ENCODE results near the gene RASSF5.

DNA sequence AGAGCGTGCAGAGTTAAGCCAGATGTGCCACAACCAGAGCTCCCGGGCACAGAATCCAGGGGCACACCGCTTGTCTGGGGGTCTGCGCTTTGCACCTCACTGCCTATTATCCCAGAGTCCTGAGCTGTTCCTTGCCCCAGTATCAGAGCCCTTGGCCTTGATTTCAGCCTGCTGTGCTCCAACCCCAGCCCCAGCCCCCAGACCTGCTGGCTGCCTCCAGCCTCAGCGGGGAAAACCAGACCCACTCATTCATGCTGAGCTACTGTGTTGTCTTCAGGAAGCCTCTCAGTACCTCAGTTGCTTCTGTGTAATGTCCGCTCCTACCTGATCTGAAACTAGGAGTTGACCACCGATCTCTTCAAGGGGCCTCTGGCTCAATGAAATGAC lies 35.9 kb upstream of the RASSF5 start:
- TF ChIP-seq CTCF (IDR thresholded peaks at IDR 0.05): no peak
- no peak for TF ChIP-seq POLR2A (IDR thresholded peaks at IDR 0.05)
